SHP77 (cell line): ENCODE results near the gene LDB2.

Experiments
- DNase-seq, 2 experiments: peaks; one replicate each; lab custom pipeline; 2025; lab: John Stamatoyannopoulos, UW

Gene LDB2

GRCh38 chr4:16685536-16685935, 212.9 kb downstream of the LDB2 start:
- no peak for DNase-seq

DNA sequence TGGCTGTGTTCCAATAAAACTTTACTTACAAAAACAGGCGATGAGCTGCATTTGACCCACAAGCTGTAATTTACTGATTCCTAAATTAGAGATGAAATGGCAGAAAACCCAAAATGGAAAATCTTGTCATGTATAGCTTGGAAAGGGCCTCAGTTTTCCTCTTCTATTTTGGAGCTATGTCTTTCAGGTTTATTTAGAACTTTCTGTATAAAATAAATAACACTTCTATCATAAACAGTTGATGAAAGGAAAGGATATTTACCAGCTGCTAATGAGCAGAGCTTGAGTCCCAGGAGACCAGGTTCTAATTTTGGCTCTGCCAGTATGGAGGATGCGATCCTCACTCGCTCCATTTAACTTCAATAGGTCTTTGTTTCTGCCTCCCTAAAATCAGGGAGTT, 213.5 kb downstream of the LDB2 start:
- DNase-seq, result no peak

DNA sequence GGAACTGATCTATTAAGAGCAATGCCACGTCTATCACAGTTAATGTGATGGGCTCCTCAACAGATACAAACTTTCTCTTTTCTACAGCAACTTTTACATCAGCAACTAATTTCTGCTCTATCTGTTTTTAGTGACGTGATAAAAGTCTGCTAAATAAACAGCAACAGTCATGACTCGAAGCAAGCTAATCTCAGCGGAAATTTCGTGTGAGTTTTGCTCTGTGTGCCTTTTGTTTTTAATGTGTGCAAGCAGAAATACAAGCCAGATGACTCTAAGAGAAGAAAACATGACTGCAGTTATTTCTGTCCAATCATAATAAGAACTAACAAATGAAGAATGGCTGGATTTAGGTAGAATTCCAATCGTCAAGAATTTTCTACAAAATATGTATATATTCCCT, 214.3 kb downstream of the LDB2 start:
- DNase-seq, result no peak

DNA sequence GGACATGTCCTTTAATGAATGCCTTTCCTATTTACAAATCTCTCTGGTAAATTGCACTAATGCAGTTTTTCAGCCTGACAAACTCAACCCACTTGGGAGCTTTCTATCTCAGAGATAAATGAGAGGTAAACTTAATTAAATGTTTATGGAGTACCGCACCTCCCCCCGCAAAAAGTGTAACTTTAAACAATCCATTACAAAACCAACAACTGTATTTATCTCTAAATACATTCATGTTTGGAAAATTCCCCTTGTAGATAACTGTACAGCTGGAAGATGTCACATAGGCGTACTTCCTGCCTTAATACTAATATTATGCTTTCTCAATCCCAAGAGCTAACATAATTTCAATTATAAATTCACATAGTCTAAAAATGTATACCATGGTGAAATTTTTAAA, 215.5 kb downstream of the LDB2 start:
- DNase-seq, result no peak

DNA sequence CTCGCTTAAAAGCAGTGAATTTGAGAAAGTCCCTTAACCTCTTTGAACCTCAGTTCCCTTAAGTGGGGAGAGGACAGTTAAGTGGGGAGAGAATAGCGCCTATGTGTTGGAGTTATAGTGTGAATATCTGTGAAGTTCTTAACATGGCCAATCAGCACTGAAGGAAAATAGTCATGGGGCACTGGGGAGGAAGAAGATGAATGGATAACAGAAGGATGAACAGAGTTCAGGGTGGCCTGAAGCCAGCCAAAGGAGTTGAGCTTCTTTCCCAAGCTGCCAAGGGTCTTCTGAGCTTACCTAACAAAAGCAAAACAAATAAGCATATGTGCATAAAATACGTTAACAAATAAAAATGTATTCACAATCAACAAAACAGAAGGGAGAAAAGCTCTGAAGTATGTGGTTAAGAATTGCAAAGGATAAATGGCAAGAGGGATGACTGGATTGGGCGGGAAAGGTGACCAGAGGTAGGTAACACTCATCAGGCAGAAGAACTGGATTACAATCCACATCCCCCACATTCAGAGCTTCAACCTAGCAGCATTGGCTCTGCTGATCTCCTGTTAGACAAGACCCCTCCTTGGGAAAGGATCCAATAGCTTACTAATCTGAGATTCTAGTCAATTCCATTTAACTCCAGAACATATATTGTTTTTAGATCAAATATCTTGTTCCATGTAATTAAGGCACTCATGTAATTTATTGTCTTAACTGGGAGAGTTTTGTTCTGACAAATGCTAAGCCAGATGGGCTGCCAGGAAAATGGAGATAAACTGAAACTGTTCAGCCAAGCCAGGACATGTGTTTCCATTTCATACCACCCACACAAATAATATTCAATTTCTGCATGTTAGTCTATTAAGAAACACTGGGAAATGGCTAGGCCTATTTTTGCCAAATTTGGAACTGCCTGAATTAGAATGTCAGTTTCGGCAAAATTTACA, 221.2 kb downstream of the LDB2 start:
- no peak for DNase-seq

DNA sequence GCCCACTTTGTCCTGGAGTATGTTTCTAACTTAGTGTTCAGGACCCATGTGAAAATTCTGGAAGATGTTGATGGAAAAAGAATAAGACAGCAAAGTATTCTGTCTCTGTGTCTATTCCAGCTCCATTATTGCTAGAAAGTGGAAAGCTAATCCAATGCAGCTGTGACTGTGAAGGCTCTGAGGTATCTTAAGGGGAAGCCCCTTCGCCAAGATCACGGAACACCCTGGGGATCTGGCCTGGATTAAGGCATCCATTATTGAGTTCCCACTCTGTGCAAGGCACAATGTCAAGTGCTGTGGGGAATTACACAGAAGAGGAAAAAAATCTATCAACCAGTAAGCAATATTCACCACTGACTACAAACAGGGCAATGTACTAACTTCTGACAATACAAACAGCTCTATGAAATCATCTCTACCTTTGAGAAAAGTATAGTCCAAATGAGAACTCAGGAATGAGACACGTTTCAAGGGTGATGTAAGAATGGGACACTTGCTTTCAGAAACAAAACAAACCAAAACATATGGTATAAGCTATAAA, 222.1 kb downstream of the LDB2 start:
- DNase-seq, result no peak

GRCh38 chr4:16674082-16674481, 224.4 kb downstream of the LDB2 start:
- DNase-seq, result no peak

GRCh38 chr4:16672421-16672820, 226.0 kb downstream of the LDB2 start:
- no peak for DNase-seq

DNA sequence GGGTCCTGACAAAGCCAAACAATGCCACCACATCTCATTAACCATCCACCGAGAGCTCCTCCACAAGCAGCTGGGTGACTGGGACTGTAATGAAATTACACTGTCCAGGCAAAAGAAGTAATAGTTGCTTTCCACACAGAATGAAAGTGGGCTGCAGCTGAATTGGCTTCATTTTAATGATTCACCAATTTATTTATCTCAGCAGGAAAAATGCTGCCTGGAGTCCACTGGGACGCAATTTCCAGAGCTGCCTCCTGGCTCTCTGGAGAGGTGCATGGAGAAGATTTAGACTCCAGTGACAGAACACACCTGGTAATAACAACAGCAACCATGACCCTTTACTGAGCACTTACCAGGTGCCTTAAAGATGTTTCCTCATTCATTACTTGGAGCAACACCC, 226.7 kb downstream of the LDB2 start:
- DNase-seq, result no peak

DNA sequence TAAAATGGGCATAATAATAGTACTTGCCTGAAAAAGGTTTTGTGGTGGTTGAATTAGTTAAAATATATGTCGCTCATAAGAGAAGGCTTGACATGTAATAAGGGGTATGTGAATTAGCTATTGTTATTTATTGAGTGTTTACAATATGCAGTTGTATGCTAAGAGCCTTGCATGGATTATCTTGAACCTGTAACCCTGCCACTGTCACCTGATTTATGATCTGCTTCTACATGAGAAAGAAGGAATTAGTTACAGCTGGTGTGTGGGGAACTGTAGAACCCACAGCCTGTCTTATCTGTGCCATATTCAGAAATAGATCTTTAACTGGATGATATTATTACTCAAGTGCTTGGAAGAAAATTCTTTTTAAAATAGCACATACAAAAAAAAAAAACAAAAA, 227.7 kb downstream of the LDB2 start:
- DNase-seq, result no peak

DNA sequence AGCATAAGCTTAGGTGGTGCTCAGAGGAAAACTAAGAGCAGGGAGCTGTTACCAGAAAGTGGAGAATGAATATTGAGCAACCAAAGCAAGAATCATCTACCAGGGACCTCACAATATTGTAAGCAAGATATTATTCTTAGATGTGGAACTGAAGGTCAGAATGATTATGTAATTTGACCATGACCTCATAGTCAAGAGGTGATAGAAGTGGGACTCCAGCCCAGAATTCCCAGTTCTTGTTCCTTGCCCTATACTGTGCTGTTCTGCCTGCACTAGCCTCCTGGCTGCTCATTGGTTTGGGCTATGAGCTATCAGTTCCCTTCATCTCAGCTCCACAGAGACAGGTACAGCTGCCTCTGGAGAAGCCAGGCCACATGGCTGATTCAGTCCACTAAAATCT, 229.4 kb downstream of the LDB2 start:
- DNase-seq, result no peak

- DNase-seq, result no peak
Measured at GRCh38 chr4:16668488-16668887, 230.0 kb downstream of the LDB2 start.

GRCh38 chr4:16667464-16667863, 231.0 kb downstream of the LDB2 start:
- DNase-seq, result no peak

DNA sequence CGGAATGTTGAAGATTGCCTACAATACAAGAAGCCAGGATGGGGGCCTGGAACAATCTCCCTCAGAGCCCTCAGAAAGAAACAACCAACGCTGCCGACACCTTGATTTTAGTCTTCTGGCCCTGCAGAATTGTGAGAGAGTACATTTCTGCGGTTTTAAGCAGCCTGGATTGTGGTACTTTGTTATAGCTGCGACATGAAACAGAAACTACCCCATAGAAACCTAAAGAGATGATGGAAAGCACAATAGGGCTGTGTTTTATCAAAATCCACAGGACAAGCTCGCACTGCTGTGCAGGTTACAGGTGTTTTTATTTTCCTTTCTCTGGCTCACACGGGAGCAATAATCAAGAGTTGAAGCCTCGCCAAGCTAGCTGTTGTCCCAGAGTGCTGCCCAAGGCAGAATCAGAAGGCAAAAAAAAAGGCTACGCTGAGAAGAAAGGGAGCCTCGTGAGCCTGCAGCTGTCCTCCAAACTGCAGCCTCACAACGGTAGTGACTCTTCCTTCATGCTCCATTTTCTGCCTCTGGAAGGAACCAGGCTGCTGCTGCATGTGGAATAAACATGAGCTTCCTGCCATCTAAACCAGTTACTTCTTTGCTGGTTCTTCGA, 232.4 kb downstream of the LDB2 start:
- no peak for DNase-seq

- no peak for DNase-seq
Measured at GRCh38 chr4:16663732-16664131, 234.7 kb downstream of the LDB2 start.

DNA sequence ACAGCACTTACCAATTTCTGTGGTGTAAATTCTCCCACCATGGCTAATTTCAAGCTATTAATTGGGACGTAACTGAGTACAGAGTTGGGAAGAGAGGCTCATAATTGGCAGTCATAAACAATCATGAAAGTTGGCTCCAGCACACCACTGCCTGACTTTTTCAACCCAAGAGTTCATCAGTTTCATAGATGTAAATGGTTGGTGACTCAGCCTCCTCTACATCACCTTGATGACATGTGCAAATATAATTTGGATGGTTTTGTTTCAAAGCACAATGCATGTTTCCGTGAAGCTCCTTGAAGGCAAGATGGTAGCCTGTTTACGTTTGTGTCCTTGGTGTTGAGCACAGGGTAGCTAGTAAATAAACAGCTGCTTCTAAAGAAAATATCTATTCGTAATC, 235.1 kb downstream of the LDB2 start:
- DNase-seq, result no peak

- no peak for DNase-seq
Measured at GRCh38 chr4:16661813-16662212, 236.6 kb downstream of the LDB2 start.

- no peak for DNase-seq
Measured at GRCh38 chr4:16660656-16661055, 237.8 kb downstream of the LDB2 start.

DNA sequence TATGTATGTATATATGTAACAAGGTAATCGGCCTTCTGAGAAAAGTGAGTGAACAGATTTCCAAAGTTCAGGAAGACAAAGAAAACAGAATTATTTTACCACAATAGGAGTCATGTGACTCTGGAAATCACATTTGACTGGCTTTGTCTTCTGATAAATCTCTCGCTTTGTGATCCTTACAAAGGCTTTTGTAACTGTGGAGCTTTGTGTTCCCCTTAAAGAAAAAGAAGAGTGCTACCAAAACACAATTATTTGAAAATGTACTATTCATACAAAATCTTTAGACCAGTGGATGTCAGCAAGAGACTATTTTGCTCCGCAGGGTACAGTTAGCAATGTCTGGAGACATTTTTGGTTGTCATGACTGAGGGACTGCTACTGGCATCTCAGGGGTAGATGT, 238.8 kb downstream of the LDB2 start:
- no peak for DNase-seq

GRCh38 chr4:16659079-16659478, 239.4 kb downstream of the LDB2 start:
- DNase-seq, result no peak

DNA sequence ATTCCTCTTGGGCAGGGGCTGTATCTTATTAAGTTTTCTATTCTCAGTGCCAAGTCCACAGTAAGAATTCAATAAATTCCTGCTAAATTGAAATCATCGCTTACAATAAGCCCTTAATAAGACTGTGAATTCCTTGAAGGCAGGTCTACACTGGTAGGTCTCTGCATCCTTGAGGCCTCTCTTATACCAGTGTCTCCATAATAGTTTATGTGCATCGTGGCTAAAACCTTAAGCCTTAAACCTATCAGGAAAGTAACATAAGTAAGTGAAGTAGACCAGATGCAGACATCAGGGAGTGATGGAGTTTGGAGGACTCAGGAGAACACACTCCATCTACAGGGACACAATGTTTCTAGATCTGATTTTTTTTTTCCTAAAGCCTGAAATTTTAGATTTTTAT, 240.3 kb downstream of the LDB2 start:
- DNase-seq, result no peak

- no peak for DNase-seq
Measured at GRCh38 chr4:16655111-16655510, 243.3 kb downstream of the LDB2 start.

GRCh38 chr4:16652732-16653305, 245.6 kb downstream of the LDB2 start:
- no peak for DNase-seq
